GM19372 (cell line): ENCODE measurements around the gene MAD1L1.

Experiments
- ATAC-seq: cut with Tn5 transposase; IDR thresholded peaks from one replicate; pipeline ENCODE4 v1.9.1; 2021; ENCODE audit warnings: mild to moderate bottlenecking, low read depth, moderate library complexity; ENCODE audit not compliant: unreplicated experiment

The MAD1L1 gene

GRCh38 chr7:1809070-1809469 lies 423.7 kb downstream of the MAD1L1 start:
- no peak for ATAC-seq

- ATAC-seq = no peak
These were observed 424.7 kb downstream of the MAD1L1 start for GRCh38 chr7:1807821-1808600.

GRCh38 chr7:1806354-1806753 lies 426.4 kb downstream of the MAD1L1 start:
- ATAC-seq = no peak

- no peak for ATAC-seq
These were observed 428.4 kb downstream of the MAD1L1 start for GRCh38 chr7:1804310-1804709.

- ATAC-seq = no peak
These were observed 429.8 kb downstream of the MAD1L1 start for GRCh38 chr7:1802899-1803298.

GRCh38 chr7:1800902-1801301 lies 431.8 kb downstream of the MAD1L1 start:
- ATAC-seq = no peak

GRCh38 chr7:1798191-1798590 lies 434.6 kb downstream of the MAD1L1 start:
- ATAC-seq = no peak

- ATAC-seq = no peak
These were observed 437.7 kb downstream of the MAD1L1 start for GRCh38 chr7:1794888-1795542.

- ATAC-seq = no peak
These were observed 445.0 kb downstream of the MAD1L1 start for GRCh38 chr7:1787681-1788235.

GRCh38 chr7:1787241-1787640 lies 445.5 kb downstream of the MAD1L1 start:
- ATAC-seq = no peak

GRCh38 chr7:1785839-1786238 lies 446.9 kb downstream of the MAD1L1 start:
- no peak for ATAC-seq

- ATAC-seq = no peak
These were observed 451.4 kb downstream of the MAD1L1 start for GRCh38 chr7:1781369-1781768.

- ATAC-seq = no peak
These were observed 453.3 kb downstream of the MAD1L1 start for GRCh38 chr7:1779445-1779844.

GRCh38 chr7:1777122-1777521 lies 455.6 kb downstream of the MAD1L1 start:
- ATAC-seq = no peak

- no peak for ATAC-seq
These were observed 457.4 kb downstream of the MAD1L1 start for GRCh38 chr7:1775389-1775788.

GRCh38 chr7:1770331-1770730 lies 462.4 kb downstream of the MAD1L1 start:
- ATAC-seq = no peak

GRCh38 chr7:1769286-1770200 lies 463.2 kb downstream of the MAD1L1 start:
- ATAC-seq = no peak

GRCh38 chr7:1768832-1769231 lies 463.9 kb downstream of the MAD1L1 start:
- no peak for ATAC-seq

GRCh38 chr7:1767524-1767923 lies 465.2 kb downstream of the MAD1L1 start:
- ATAC-seq = no peak
